ENCODE data around the gene PAM.

PAM gene

DNA sequence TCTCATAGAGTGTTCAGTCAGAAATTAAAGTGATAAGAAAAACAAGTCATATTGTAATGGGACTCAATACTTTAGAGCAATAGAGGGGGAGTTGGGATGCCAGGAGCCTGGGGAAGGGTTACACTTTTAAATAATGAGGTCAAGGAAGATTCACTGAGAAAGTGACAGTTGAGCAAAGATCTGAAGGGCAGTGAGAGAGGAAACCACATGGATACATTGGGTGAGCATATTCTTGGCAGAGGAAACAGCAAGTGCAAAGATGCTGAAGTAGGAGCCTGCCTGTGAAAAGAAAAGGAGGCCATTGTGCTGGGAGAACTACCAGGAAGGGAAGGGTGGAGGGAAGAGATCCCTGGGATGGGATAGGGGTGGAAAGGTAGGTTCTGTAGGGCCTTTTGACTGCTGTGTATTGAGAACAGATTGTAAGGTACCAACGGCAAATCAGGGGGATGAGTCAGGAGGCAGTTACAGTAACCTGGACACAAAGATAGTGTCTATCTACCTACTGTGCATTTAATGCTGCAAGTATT is 79.4 kb downstream of the PAM start:
- Mint-ChIP-seq H3K27ac (peak overlapping the region; percentile 32), H3K9me3 (no peaks in the 10 kb centered on the region), H3K4me3 (no peak overlapping the region), H3K4me1 (peaks cover 37% of the 10 kb centered on the region), H3K36me3 (peaks cover 23% of the 10 kb centered on the region)
- DNase-seq (ENCODE audit: low spot score in 2 of 2), result no peak
- no peak for ATAC-seq

DNA sequence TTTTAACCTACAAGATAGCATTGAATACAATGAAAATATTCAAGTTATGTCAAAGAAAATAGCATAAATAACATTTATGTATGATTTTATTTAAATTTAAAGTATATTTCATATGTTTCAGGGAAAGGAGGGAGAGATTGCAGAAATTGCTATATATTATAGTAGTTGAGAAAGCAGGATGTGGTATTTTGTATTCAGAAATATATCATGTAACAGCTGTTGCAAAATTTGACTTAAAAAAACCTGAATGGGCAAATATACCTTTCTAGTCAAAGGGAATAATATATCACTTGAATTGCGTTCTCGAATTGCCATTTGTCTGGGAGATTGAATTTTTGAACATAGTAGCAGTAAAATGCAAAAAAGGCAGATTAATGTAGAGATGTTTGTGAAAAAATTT is 80.6 kb downstream of the PAM start:
- Mint-ChIP-seq H3K36me3 (peaks cover 22% of the 10 kb centered on the region), H3K9me3 (no peaks in the 10 kb centered on the region), H3K4me1 (peaks cover 37% of the 10 kb centered on the region), H3K4me3 (no peak overlapping the region), H3K27ac (no peak overlapping the region)
- ATAC-seq (no peak), DNase-seq (ENCODE audit: low spot score in 2 of 2) (no peak)

DNA sequence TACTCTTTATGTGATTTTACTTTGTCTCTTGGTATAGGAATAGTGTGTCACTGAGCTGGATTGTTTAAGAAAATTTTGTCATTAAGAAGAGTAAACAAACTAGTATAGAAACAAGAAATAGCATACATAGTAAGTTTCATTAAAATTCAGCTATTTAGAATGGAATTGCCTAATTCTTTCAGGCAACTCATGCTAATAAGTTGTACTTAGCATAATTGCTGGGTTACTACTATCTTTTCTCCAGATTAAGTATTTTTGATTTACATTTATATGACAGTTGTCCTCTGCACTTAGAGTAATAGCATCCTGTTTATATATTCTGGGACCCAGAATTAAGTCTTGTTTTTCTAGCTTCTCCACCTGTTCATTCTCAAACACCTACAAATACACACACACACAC is 85.9 kb downstream of the PAM start:
- no peak overlapping the region for H3K4me3 Mint-ChIP-seq
- H3K36me3 Mint-ChIP-seq, result peaks cover 30% of the 10 kb centered on the region
- H3K4me1 Mint-ChIP-seq, result peaks cover 30% of the 10 kb centered on the region
- H3K27ac Mint-ChIP-seq, result no peak overlapping the region
- DNase-seq (ENCODE audit: low spot score in 2 of 2) (no peak), ATAC-seq (no peak)
- peaks cover 2% of the 10 kb centered on the region for H3K9me3 Mint-ChIP-seq

DNA sequence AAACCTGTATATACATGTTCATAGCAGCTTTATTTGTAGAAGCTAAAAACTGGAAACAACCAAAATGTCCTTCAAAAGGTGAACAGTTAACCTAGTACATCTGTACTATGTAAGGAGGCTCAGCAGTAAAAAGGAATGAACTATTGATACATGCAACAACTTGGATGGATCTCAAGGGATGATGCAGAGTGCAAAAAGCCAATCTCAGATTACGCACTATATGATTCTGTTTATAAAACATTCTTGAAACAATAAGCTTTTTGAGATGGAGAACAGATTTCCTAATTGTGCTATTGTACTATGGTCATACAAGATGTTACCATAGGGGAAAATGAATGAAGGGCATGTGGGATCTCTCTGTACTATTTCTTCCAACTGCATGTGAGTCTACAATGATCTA is 88.9 kb downstream of the PAM start:
- no peak for DNase-seq (ENCODE audit: low spot score in 2 of 2)
- Mint-ChIP-seq H3K4me3 (no peak overlapping the region), H3K36me3 (peaks cover 42% of the 10 kb centered on the region), H3K4me1 (peaks cover 21% of the 10 kb centered on the region), H3K9me3 (peaks cover 2% of the 10 kb centered on the region), H3K27ac (no peak overlapping the region)
- no peak for ATAC-seq

DNA sequence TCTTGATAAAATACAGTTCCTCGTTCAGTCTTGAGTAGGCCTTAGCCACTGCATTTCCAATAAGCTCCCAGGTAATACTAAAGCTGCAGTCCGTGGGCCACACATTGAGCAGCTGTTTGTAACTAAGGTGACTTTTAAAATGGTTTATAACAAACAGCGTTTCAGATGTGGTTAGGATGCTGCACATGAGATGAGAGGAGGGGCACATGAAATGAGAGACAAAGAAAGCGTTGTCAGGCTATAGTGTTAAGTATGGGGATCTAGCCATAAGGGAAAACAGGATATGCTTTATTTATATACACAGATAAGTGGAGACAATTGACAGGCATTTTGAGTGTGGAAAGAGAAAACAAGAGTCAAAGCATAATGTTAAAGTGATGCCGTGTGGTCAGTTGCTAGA is 89.9 kb downstream of the PAM start:
- Mint-ChIP-seq H3K9me3 (peaks cover 2% of the 10 kb centered on the region), H3K4me3 (no peak overlapping the region), H3K27ac (no peak overlapping the region)

DNA sequence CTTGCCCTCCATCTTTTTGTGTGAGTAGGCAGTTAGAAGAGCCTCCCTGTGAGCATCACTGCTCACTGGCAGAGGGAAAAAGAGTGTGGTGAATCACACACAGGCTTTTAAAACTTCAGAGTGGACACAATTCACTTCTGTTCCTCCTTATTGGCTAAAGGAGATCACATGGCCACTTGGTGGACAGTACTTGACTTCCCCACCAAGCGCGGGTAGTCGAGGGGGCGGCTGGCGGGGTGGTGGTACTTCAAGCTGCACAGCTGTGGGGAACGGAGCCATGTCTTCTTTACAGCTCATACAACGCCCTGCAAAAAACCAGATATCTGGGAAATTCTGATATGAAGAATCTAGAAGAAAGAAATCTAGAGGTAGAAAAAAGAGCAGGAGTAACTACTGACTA is 95.4 kb downstream of the PAM start:
- peaks cover 23% of the 10 kb centered on the region for H3K4me1 Mint-ChIP-seq
- H3K27ac Mint-ChIP-seq, result no peak overlapping the region
- no peak for DNase-seq (ENCODE audit: low spot score in 2 of 2)
- H3K4me3 Mint-ChIP-seq, result no peak overlapping the region
- peaks cover 21% of the 10 kb centered on the region for H3K36me3 Mint-ChIP-seq
- no peaks in the 10 kb centered on the region for H3K9me3 Mint-ChIP-seq
- ATAC-seq, result no peak

More for the DNA sequence above, 89.9 kb downstream of the PAM start:
- Mint-ChIP-seq H3K36me3 (peaks cover 38% of the 10 kb centered on the region), H3K4me1 (peaks cover 21% of the 10 kb centered on the region)
- no peak for DNase-seq (ENCODE audit: low spot score in 2 of 2)
- ATAC-seq, result no peak

DNA sequence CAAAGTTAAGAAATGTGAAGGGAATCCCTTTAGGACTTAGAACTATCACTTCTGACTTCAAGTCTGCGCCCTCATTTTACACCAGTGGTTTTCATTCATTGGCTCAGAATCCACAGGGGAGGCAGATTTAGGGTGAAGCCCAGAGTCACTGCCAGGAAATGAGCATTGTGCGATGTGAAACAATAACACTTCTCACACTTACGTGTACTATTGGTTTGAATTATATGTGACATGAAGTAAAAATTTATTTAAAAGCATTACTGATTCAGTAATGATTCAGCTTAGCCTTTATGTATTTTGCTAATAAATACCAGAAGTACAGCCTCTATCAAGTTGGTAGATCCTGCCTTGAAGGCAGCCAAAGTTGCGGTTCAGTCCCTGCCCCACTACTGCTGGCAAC is 98.6 kb downstream of the PAM start:
- Mint-ChIP-seq H3K36me3 (peaks cover under 1% of the 10 kb centered on the region), H3K4me1 (peaks cover 39% of the 10 kb centered on the region), H3K4me3 (peak overlapping the region; percentile 7), H3K27ac (peak overlapping the region; percentile 68), H3K9me3 (no peaks in the 10 kb centered on the region)
- peak; percentile 99 for ATAC-seq
- peak; percentile 47 to 74 for DNase-seq (ENCODE audit: low spot score in 2 of 2)

DNA sequence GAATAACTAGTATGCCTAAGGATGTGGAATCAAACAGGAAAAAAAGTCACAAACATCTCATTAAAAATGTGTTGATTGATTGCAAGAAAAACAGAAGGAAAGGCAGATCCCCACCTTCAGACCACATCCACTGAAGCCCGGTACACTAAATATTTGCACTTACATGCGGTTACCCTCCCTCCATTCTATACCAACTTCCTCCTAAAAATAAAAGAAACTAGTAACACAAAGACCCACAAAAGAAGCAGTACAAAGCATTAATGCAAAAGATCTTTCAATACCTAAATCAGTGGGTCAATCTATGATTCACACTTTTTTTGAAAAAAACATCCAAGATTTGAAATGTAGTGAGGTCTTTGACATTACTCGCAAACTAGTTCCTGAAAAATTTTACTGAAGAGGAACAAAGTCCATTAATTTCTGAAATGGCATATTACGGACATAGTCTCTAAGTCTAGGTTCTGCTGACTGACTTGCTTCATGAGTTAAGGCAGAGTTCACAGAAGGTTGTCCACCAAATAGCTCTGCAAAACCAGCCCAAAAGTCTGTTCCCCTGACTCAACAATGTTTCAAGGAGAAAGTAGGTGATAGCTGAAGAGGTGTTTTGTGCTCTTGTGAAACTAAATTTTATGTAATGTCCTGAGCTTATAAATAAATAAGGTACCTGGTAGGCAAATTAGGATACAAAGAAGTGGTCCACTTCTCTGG is 100.7 kb downstream of the PAM start:
- DNase-seq (ENCODE audit: low spot score in 2 of 2) (no peak), ATAC-seq (peak; percentile 29)
- Mint-ChIP-seq H3K36me3 (no peaks in the 10 kb centered on the region), H3K27ac (peak overlapping the region; percentile 61), H3K4me1 (peaks cover 35% of the 10 kb centered on the region), H3K4me3 (peak overlapping the region; percentile 16), H3K9me3 (no peaks in the 10 kb centered on the region)

DNA sequence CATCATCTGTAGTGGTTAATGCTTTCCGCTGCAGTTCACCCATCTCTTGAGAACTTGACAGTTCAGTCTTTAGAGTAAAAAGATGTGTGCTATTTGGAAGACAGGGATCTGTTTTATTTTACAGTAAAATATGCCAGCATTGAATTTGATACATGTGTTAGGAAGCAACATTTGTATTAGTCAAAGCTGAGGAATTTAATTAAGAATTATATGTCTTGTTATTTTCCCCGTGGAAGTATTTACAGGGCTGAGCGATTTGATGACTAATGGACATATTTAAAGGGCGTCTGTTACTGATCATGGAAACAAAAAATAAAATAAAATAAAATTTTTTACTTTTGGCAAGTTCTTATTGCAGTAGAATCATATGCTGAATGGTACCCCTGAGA is 101.3 kb downstream of the PAM start:
- ATAC-seq (no peak), DNase-seq (ENCODE audit: low spot score in 2 of 2) (no peak)
- no peaks in the 10 kb centered on the region for H3K9me3 Mint-ChIP-seq
- no peak overlapping the region for H3K4me3 Mint-ChIP-seq
- H3K36me3 Mint-ChIP-seq, result no peaks in the 10 kb centered on the region
- H3K4me1 Mint-ChIP-seq, result peaks cover 40% of the 10 kb centered on the region
- no peak overlapping the region for H3K27ac Mint-ChIP-seq

DNA sequence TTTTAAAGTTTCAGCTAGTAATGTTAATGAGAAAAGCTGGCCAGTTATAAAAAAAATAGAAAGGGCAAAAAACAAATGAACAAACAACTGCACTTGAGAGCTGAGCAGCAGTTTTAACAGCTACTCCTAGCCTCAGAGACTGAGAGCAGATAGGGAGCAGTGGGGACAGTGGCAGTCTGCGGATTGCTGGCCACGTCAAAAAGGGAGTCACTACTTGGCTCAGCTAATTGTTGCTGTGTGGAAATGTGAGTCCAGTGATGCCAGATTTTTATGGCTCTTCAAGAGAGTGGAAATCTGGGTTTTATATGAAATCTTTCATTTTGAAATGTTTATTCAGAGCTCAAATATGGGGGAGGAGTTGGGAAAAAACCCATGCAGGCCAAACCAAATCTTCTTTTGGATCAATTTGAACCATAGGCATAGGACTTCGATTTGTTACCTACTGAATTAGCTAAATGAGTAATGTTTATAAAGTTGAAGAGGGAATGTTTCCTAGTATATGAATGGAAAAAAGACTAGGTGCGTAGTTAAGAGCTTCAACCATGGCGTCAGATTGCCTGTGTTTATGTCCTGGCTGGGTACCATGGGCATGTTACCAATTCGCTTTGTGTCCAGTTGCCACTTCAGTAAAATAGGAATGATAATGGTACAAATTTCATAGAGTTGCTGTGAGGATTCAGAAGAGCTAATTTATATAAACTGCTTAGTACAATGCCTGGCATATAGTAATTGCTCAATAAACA is 102.1 kb downstream of the PAM start:
- H3K4me3 Mint-ChIP-seq, result no peak overlapping the region
- ATAC-seq (no peak), DNase-seq (ENCODE audit: low spot score in 2 of 2) (no peak)
- H3K27ac Mint-ChIP-seq, result no peak overlapping the region
- H3K9me3 Mint-ChIP-seq, result no peaks in the 10 kb centered on the region
- H3K4me1 Mint-ChIP-seq, result peaks cover 40% of the 10 kb centered on the region
- H3K36me3 Mint-ChIP-seq, result no peaks in the 10 kb centered on the region

DNA sequence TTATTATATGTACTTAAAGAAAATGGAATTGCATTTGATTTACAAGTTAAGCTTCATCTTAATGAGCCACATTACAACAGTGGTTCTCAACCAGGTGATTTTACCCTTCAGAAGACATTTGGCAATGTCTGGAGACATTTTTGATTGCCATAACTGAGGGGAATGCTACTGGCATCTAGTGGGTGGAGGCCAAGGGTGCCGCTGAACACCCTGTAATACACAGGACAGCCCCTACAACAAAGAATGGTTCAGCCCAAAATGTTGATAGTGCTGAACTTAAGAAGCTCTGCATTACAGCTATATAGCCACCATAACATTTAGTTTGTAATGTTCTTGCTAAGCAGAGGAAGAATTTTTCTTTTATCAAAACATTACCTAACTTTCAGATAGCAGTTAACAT is 103.1 kb downstream of the PAM start:
- no peak for DNase-seq (ENCODE audit: low spot score in 2 of 2)
- peaks cover 40% of the 10 kb centered on the region for H3K4me1 Mint-ChIP-seq
- no peaks in the 10 kb centered on the region for H3K9me3 Mint-ChIP-seq
- ATAC-seq, result no peak
- no peaks in the 10 kb centered on the region for H3K36me3 Mint-ChIP-seq
- H3K27ac Mint-ChIP-seq, result no peak overlapping the region
- H3K4me3 Mint-ChIP-seq, result no peak overlapping the region

DNA sequence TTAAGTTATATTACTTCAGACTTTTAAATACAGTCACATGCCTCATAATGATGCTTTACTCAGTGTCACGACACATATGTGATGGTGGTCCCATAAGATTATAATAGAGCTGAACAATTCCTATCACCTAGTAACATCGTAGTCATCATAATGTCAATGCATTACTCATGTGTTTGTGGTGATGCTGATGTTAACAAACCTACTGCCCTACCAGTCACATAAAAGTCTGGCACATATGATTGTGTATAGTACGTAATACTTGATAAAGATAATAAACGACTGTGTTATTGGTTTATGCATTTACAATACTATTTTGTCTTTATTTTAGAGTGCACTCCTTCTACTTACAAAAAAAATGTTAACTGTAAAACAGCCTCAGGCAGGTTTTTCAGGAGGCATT is 103.7 kb downstream of the PAM start:
- H3K9me3 Mint-ChIP-seq, result no peaks in the 10 kb centered on the region
- no peaks in the 10 kb centered on the region for H3K36me3 Mint-ChIP-seq
- no peak overlapping the region for H3K27ac Mint-ChIP-seq
- no peak for DNase-seq (ENCODE audit: low spot score in 2 of 2)
- H3K4me1 Mint-ChIP-seq, result peaks cover 37% of the 10 kb centered on the region
- ATAC-seq, result peak; percentile 91
- no peak overlapping the region for H3K4me3 Mint-ChIP-seq

DNA sequence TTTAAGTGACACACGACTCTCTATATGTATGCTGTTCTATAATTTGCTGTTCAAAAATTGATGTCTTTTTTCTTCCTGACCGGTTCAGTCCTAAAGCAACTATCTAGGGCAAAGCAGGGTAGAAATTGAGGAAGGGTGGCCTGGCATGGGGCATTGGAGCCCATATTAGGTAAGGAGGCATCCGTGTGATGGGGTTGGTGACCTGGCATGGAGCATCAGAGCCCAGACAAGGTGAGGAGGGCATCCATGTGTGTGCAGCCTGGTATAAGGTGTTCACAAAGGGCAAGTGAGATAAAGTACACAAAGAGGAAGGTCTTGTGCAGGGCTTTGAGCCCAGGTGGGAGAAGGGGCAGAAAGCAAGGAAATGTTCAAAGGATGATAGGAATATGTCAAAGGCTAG is 104.9 kb downstream of the PAM start:
- Mint-ChIP-seq H3K36me3 (peaks cover 1% of the 10 kb centered on the region), H3K4me1 (peaks cover 39% of the 10 kb centered on the region), H3K4me3 (no peak overlapping the region), H3K27ac (no peak overlapping the region), H3K9me3 (no peaks in the 10 kb centered on the region)
- ATAC-seq (no peak), DNase-seq (ENCODE audit: low spot score in 2 of 2) (no peak)

DNA sequence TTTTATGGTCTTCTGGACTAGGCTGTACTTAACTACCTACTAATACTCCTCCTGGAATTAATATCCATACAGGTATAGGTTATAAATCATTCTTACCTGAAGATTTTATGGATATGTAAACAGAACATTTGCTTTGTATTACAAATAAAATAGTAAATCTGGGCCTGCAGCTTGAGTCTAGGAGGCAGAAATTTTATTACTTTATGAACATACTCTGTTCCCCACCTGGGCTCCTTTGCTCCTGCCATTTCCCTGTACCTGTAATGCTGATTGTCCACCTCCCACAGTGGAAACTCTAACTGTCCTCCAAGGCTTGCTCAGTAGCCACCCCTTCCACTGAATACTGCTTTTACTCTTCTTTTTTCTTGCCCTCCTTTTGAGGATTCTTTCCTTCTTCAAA is 108.0 kb downstream of the PAM start:
- H3K27ac Mint-ChIP-seq, result no peak overlapping the region
- DNase-seq (ENCODE audit: low spot score in 2 of 2) (no peak), ATAC-seq (no peak)
- H3K36me3 Mint-ChIP-seq, result peaks cover 32% of the 10 kb centered on the region
- no peak overlapping the region for H3K4me3 Mint-ChIP-seq
- peaks cover 29% of the 10 kb centered on the region for H3K4me1 Mint-ChIP-seq
- H3K9me3 Mint-ChIP-seq, result no peaks in the 10 kb centered on the region

DNA sequence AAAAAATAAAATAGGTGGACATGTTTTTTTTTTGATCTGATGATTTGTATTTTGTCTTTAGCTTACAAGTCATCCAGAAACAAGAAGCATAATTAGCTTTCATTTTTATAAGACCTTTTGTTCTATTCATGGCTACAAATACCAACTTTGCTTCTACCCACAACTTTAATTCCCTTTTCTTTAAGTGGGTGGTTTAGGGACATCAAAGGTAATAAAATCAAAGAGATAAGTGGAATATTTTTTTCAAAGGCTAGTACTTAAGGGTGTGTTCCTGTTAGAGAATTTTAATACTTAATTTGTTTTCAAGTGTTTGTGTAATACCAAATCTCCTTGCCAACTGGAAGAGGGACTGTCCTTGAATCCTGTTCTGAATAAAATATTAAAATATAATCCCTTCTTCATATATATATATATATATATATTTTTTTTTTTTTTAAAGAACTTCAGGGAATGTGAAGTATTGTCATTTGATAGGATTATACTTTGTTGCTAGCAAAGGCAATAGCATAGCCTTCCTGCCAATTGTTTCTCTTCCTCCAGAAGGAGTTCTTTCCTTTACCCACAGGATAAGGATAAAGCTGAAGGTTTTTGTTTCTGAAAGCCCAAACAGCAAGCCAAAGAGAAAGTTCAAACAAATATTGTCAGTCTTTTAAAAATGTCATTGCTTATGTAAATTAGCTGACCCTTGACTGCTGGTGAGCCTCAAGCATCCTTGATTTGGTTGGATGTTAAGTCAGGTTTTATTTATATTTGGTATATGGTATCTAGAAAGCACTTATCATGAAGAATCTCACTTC is 108.9 kb downstream of the PAM start:
- H3K9me3 Mint-ChIP-seq, result no peaks in the 10 kb centered on the region
- no peak for ATAC-seq
- peaks cover 41% of the 10 kb centered on the region for H3K36me3 Mint-ChIP-seq
- no peak overlapping the region for H3K4me3 Mint-ChIP-seq
- no peak for DNase-seq (ENCODE audit: low spot score in 2 of 2)
- peaks cover 29% of the 10 kb centered on the region for H3K4me1 Mint-ChIP-seq
- H3K27ac Mint-ChIP-seq, result no peak overlapping the region

Measured in stimulated activated effector memory CD8-positive, alpha-beta T cell treated with anti-CD3 and anti-CD28 coated beads, Interleukin-12 subunit alpha, Interleukin-12 subunit beta, amount 100 ng/mL, for 72 hours (primary cell).